Endodermal cell (in vitro differentiated cells): ENCODE measurements around the gene HOXA4. TPM values are rescaled to one million over a fixed set of nuclear protein-coding genes. Genes with fewer than 3 reads are reported as not detected.

ENCODE experiments used
- DNase-seq: peaks from one replicate; pipeline ENCODE4 v3.0.0-alpha.2; 2017
- H3K27ac ChIP-seq: 2 replicates; pipeline ENCODE4 v1.5.1; 2013; ENCODE audit warnings: mild to moderate bottlenecking, low read depth, low read length, moderate library complexity
- H3K27me3 ChIP-seq: 2 replicates; pipeline ENCODE4 v1.6.1; 2013; ENCODE audit warnings: mild to moderate bottlenecking, low read length, moderate library complexity; ENCODE audit not compliant: insufficient read depth, control insufficient read depth, poor library complexity, severe bottlenecking
- H3K36me3 ChIP-seq: 2 replicates; pipeline ENCODE4 v1.7.0; 2013; ENCODE audit warnings: mild to moderate bottlenecking, low read length, moderate library complexity; ENCODE audit not compliant: control insufficient read depth, insufficient read depth
- H3K4me1 ChIP-seq: one replicate; pipeline ENCODE4 v1.7.0; 2013; ENCODE audit warnings: low read length; ENCODE audit not compliant: control insufficient read depth, insufficient read depth
- H3K4me3 ChIP-seq: 2 replicates; pipeline ENCODE4 v1.5.1; 2013; ENCODE audit warnings: mild to moderate bottlenecking, low read length, moderate library complexity
- H3K9ac ChIP-seq: 2 replicates; pipeline ENCODE4 v1.6.1; 2013; ENCODE audit warnings: mild to moderate bottlenecking, low read length, moderate library complexity; ENCODE audit not compliant: poor library complexity, severe bottlenecking; ENCODE audit errors: extremely low read depth
- H3K9me3 ChIP-seq: 2 replicates; pipeline ENCODE4 v1.6.1; 2013; ENCODE audit warnings: mild to moderate bottlenecking, low read length, moderate library complexity; ENCODE audit not compliant: control insufficient read depth
- H3K27ac Mint-ChIP-seq: 2 replicates; pipeline ENCODE4 v1.8.0; 2020; ENCODE audit warnings: mixed read lengths
- H3K27me3 Mint-ChIP-seq: 2 replicates; pipeline ENCODE4 v1.8.0; 2021; ENCODE audit warnings: mild to moderate bottlenecking, mixed read lengths; ENCODE audit not compliant: insufficient read depth
- H3K36me3 Mint-ChIP-seq: 2 replicates; pipeline ENCODE4 v1.8.0; 2020; ENCODE audit warnings: low read depth, mixed read lengths
- H3K4me1 Mint-ChIP-seq: 2 replicates; pipeline ENCODE4 v1.8.0; 2020; ENCODE audit warnings: mixed read lengths
- H3K4me3 Mint-ChIP-seq: 2 replicates; pipeline ENCODE4 v1.8.0; 2020; ENCODE audit warnings: mild to moderate bottlenecking, moderate library complexity, mixed read lengths
- H3K9me3 Mint-ChIP-seq: 2 replicates; pipeline ENCODE4 v1.8.0; 2020; ENCODE audit warnings: mild to moderate bottlenecking, mixed read lengths
- CTCF ChIP-seq: fragments of 200-600 bp; sonication (generic); conservative IDR thresholded peaks from 2 replicates; pipeline ENCODE4 v1.5.0; 2021; ENCODE audit warnings: antibody characterized with exemption, mild to moderate bottlenecking
- WGBS, 2 experiments: methylation state at CpG; one replicate each; pipeline versions ENCODE4 v1.1.5 to v1.1.7; 2013; ENCODE audit warnings: missing lambda C conversion rate in 2 of 2, mixed read lengths in 1 of 2; ENCODE audit not compliant: insufficient coverage in 1 of 2, insufficient read length in 1 of 2; 5-methylcytosine and 5-hydroxymethylcytosine counted together
- total RNA-seq, 2 donors: library from RNA; stranded (reverse); fragmentation: NEBNext Ultra II Directional in 1 of 2; extraction: Animal tissue kit (Norgen Biotek cat#: 25700) in 1 of 2; gene quantifications; 2 replicates in 1 of 2; 3 replicates in 1 of 2; pipeline ENCODE4 v1.2.1, GENCODE V29; 2021

HOXA4 gene
- total RNA-seq, 2 donors from 2014 or later = not detected

- Mint-ChIP-seq H3K9me3 (peaks cover 43% of the 10 kb centered on the region), H3K27me3 (peaks cover 99% of the 10 kb centered on the region), H3K4me3 (no peak overlapping the region), H3K4me1 (no peaks in the 10 kb centered on the region), H3K36me3 (peaks cover 2% of the 10 kb centered on the region), H3K27ac (no peak overlapping the region)
- Histone ChIP-seq H3K9me3 (peaks cover 38% of the 10 kb centered on the region), H3K4me1 (no peaks in the 10 kb centered on the region), H3K36me3 (no peaks in the 10 kb centered on the region), H3K27me3 (peaks cover 100% of the 10 kb centered on the region), H3K9ac (no peak overlapping the region), H3K4me3 (no peak overlapping the region), H3K27ac (no peak overlapping the region)
- 36 to 47% methylated on average over 6 to 30 of the region's 30 CpGs for WGBS, 2 experiments
- DNase-seq = peak; percentile 31
- TF ChIP-seq CTCF = no peak
Observed at GRCh38 chr7:27156916-27157701, 26.6 kb upstream of the HOXA4 start.

GRCh38 chr7:27156508-27156898 is 25.9 kb upstream of the HOXA4 start, which contains the start of gene HOXA7:
Gene HOXA7 (minus strand): TSS chr7:27156675. CDS start chr7:27156545, 130 bp downstream.
- H3K27me3 Mint-ChIP-seq = peaks cover 99% of the 10 kb centered on the region
- H3K4me1 Mint-ChIP-seq = no peaks in the 10 kb centered on the region
- H3K36me3 Mint-ChIP-seq = peaks cover 2% of the 10 kb centered on the region
- H3K9me3 Mint-ChIP-seq = peaks cover 43% of the 10 kb centered on the region
- Histone ChIP-seq H3K4me3 (peak within 1 kb of the TSS; percentile 62), H3K27me3 (peaks cover 100% of the 10 kb centered on the region), H3K9ac (no peak within 1 kb of the TSS), H3K4me1 (no peaks in the 10 kb centered on the region), H3K9me3 (peaks cover 38% of the 10 kb centered on the region), H3K27ac (no peak within 1 kb of the TSS), H3K36me3 (no peaks in the 10 kb centered on the region)
- TF ChIP-seq CTCF = no peak
- H3K4me3 Mint-ChIP-seq = peak within 1 kb of the TSS; percentile 46
- no peak within 1 kb of the TSS for H3K27ac Mint-ChIP-seq
- peak; percentile 90 for DNase-seq
- 0 to 12% methylated on average over 5 to 31 of the region's 33 CpGs for WGBS, 2 experiments

- Histone ChIP-seq H3K27me3 (peaks cover 100% of the 10 kb centered on the region), H3K9me3 (peaks cover 38% of the 10 kb centered on the region), H3K27ac (no peak overlapping the region), H3K4me3 (peak overlapping the region; percentile 62), H3K9ac (no peak overlapping the region), H3K36me3 (no peaks in the 10 kb centered on the region), H3K4me1 (no peaks in the 10 kb centered on the region)
- peak; percentile 74 for DNase-seq
- TF ChIP-seq CTCF = no peak
- no peak overlapping the region for H3K27ac Mint-ChIP-seq
- H3K4me3 Mint-ChIP-seq = peak overlapping the region; percentile 46
- peaks cover 99% of the 10 kb centered on the region for H3K27me3 Mint-ChIP-seq
- peaks cover 43% of the 10 kb centered on the region for H3K9me3 Mint-ChIP-seq
- no peaks in the 10 kb centered on the region for H3K4me1 Mint-ChIP-seq
- 10 to 11% methylated on average over 37 to 63 of the region's 63 CpGs for WGBS, 2 experiments
- peaks cover 2% of the 10 kb centered on the region for H3K36me3 Mint-ChIP-seq
Observed at GRCh38 chr7:27155816-27156507, 25.4 kb upstream of the HOXA4 start.
